Measurements from ENCODE around the gene TRAPPC3L.
A peak's percentile ranks its signal among the peaks of the same experiment; 100 is the strongest.

Gene TRAPPC3L

GRCh38 chr6:116451916-116452315, 93.6 kb downstream of the TRAPPC3L start:
- no peak for TF ChIP-seq CTCF (IDR thresholded peaks at IDR 0.05; ENCODE audit: poor library complexity, severe bottlenecking)
- no peaks in the 10 kb centered on the region for H3K27me3 ChIP-seq (ENCODE audit: insufficient read depth, poor library complexity, severe bottlenecking)
- no peaks in the 10 kb centered on the region for H3K9me3 ChIP-seq (ENCODE audit: severe bottlenecking)
- ATAC-seq (ENCODE audit: low read depth), result no peak
- H3K4me1 ChIP-seq (ENCODE audit: insufficient read depth, poor library complexity, severe bottlenecking), result peaks cover 25% of the 10 kb centered on the region
- no peaks in the 10 kb centered on the region for H3K36me3 ChIP-seq (ENCODE audit: low read depth)
- H3K4me3 ChIP-seq (ENCODE audit: severe bottlenecking), result no peak overlapping the region
- DNase-seq (ENCODE audit: low spot score), result no peak
- H3K27ac ChIP-seq (ENCODE audit: poor library complexity, severe bottlenecking), result peak overlapping the region; percentile 32

- Histone ChIP-seq H3K27me3 (ENCODE audit: insufficient read depth, poor library complexity, severe bottlenecking) (no peaks in the 10 kb centered on the region), H3K9me3 (ENCODE audit: severe bottlenecking) (no peaks in the 10 kb centered on the region), H3K36me3 (ENCODE audit: low read depth) (no peaks in the 10 kb centered on the region), H3K4me3 (ENCODE audit: severe bottlenecking) (no peak overlapping the region), H3K27ac (ENCODE audit: poor library complexity, severe bottlenecking) (peak overlapping the region; percentile 32), H3K4me1 (ENCODE audit: insufficient read depth, poor library complexity, severe bottlenecking) (peaks cover 31% of the 10 kb centered on the region)
- TF ChIP-seq CTCF (IDR thresholded peaks at IDR 0.05; ENCODE audit: poor library complexity, severe bottlenecking), result no peak
- no peak for DNase-seq (ENCODE audit: low spot score)
- peak; percentile 11; the same call in 1 of the 3 replicates for ATAC-seq (ENCODE audit: low read depth)
Measured at GRCh38 chr6:116450769-116451740, 94.4 kb downstream of the TRAPPC3L start.

- Histone ChIP-seq H3K36me3 (ENCODE audit: low read depth) (no peaks in the 10 kb centered on the region), H3K27ac (ENCODE audit: poor library complexity, severe bottlenecking) (no peak overlapping the region), H3K4me3 (ENCODE audit: severe bottlenecking) (no peak overlapping the region), H3K9me3 (ENCODE audit: severe bottlenecking) (no peaks in the 10 kb centered on the region), H3K4me1 (ENCODE audit: insufficient read depth, poor library complexity, severe bottlenecking) (peaks cover 34% of the 10 kb centered on the region), H3K27me3 (ENCODE audit: insufficient read depth, poor library complexity, severe bottlenecking) (no peaks in the 10 kb centered on the region)
- no peak for DNase-seq (ENCODE audit: low spot score)
- ATAC-seq (ENCODE audit: low read depth), result no peak
- no peak for TF ChIP-seq CTCF (IDR thresholded peaks at IDR 0.05; ENCODE audit: poor library complexity, severe bottlenecking)
Measured at GRCh38 chr6:116450185-116450710, 95.2 kb downstream of the TRAPPC3L start.

- H3K27me3 ChIP-seq (ENCODE audit: insufficient read depth, poor library complexity, severe bottlenecking), result no peaks in the 10 kb centered on the region
- no peak for TF ChIP-seq CTCF (IDR thresholded peaks at IDR 0.05; ENCODE audit: poor library complexity, severe bottlenecking)
- H3K4me3 ChIP-seq (ENCODE audit: severe bottlenecking), result no peak overlapping the region
- ATAC-seq (ENCODE audit: low read depth) (no peak), DNase-seq (ENCODE audit: low spot score) (no peak)
- peaks cover 34% of the 10 kb centered on the region for H3K4me1 ChIP-seq (ENCODE audit: insufficient read depth, poor library complexity, severe bottlenecking)
- H3K9me3 ChIP-seq (ENCODE audit: severe bottlenecking), result no peaks in the 10 kb centered on the region
- no peaks in the 10 kb centered on the region for H3K36me3 ChIP-seq (ENCODE audit: low read depth)
- no peak overlapping the region for H3K27ac ChIP-seq (ENCODE audit: poor library complexity, severe bottlenecking)
Measured at GRCh38 chr6:116449565-116449964, 95.9 kb downstream of the TRAPPC3L start.

All from RWPE2 (cell line).